GM18511 (cell line): Measurements from ENCODE around the gene PUS3.
"Not testable (repeated sequence)": the region's sequence is repeated elsewhere in the genome, so short reads cannot be mapped to it uniquely, and the experiment has no call there.

Experiments used
- ATAC-seq: cut with Tn5 transposase; IDR thresholded peaks from one replicate; pipeline ENCODE4 v1.9.1; 2021; ENCODE audit warnings: mild to moderate bottlenecking, moderate library complexity; ENCODE audit not compliant: unreplicated experiment

The PUS3 gene

GRCh38 chr11:125922156-125922555, 19.1 kb upstream of the PUS3 start:
- no peak for ATAC-seq

DNA sequence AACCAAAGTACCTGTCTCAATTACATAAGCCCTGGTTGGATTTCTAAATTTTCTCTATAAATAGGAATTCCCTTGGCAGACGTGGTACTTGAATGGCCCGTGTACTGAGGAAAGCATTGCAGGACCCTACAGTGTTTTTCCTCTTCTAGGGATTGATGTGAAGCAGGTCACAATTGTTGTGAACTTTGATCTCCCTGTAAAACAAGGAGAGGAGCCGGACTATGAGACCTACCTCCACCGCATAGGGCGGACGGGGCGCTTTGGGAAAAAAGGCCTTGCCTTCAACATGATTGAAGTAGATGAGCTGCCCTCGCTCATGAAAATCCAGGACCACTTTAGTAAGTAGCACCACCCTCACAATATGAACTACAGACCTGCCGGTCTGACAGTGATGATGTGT, 18.0 kb upstream of the PUS3 start:
- ATAC-seq: no peak

DNA sequence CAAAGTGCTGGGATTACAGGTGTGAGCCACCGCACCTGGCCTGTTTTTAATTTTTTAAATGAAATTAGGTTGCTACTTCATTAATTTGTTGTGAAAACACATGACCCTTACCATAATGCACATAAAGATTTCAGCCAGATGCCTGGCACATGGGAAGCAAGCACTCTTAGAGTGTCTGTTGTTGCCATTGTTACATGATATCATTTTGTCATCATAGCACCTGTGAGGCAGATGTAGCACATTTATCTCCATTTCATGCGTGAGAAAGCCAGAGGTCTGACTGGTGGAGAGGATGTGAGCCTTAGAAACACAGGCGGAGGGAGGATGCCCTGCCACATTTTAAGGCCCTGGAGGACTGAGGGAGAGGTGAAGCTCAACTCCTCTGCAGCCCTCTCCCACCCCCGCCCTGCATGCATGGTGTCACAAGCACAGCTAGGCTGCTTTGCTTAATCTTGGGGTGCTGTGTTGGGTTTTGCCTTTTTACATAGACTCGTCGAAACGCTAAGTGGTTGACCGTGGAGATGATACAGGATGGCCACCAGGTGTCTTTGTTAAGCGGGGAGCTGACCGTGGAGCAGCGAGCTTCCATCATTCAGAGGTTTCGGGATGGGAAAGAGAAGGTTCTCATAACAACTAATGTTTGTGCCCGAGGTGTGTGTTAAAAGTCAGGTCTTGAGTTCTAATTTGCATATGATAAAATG, 15.3 kb upstream of the PUS3 start:
- ATAC-seq: no peak

- ATAC-seq: no peak
Observed at GRCh38 chr11:125916683-125917347, 13.8 kb upstream of the PUS3 start.

GRCh38 chr11:125914601-125915000, 11.6 kb upstream of the PUS3 start:
- not testable (repeated sequence) for ATAC-seq

GRCh38 chr11:125910226-125910849, 7.3 kb upstream of the PUS3 start:
- ATAC-seq: no peak

DNA sequence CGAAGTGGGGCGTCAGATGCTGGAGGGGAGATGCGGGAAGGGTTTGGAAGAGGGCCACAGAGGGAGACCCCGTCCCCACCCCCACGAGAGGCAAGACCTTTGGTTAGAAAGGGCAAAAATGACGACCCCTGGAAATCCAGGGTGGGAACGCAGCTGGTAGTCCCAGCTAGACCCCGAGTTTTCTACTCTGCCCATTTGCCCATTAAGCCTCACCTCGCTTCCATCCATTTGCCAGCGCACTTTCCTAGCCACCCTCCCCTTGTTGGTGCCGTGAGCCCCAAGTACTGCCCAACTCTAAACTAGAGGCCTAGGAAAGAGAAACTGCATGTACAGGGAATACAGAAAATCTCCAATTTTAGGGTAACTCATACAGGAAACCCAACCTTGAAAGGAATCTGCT, 1.7 kb upstream of the PUS3 start:
- no peak for ATAC-seq

GRCh38 chr11:125903711-125904659, 979 bp upstream of the PUS3 start, which contains the start of gene DDX25:
DDX25 (plus strand) TSS chr11:125904508; CDS start chr11:125904518, 10 bp downstream.
- no peak for ATAC-seq

DNA sequence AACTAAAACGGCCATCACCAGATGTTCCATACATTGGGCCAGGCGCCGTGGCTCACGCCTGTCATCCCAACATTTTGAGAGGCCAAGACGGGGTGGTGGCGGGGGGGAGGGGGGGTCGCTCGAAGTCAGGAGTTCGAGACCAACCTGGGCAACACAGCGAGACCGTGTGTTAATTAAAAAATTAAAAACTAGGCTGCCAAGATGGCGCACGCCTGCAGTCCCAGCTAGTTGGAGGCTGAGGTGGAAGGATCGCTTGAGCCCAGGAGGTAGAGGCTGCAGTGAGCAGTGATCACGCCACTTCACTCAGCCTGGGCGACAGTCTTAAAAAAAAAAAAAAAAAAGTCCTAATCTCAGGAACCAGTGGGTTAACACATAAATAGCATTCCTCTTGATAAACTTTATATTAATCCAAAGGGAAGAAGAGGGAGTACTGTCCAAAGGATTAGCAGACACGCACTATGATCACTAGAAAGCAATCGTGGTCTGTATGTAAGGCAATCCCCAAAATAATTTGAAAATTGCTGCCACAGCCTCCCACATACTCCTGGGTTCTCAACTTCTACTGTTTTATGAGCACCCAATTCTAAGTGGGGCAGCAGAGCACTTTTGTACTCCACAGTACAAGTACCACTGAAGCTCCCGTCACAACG, 604 bp downstream of the PUS3 start:
- ATAC-seq: no peak

DNA sequence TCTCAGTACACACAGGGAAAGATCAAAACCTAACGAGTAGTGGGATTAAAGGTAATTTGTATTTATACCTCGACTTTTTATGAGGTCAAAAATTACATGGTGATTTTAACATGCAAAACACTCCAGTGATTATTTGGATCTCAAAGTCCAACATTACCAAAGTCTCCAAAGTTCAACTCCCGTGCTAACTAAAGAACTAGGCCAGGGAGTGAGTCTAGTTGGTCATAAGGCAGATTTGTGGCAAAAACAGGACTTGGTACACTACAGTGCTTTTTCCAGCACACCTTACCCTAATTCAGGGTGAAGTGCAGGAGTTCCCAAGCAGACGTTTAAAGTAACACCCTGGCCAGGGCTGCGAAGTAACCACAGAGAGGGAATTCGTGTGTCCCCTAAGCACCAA, 1.1 kb downstream of the PUS3 start:
- no peak for ATAC-seq

- ATAC-seq: no peak
Observed at GRCh38 chr11:125892994-125893393, 10.0 kb downstream of the PUS3 start.

DNA sequence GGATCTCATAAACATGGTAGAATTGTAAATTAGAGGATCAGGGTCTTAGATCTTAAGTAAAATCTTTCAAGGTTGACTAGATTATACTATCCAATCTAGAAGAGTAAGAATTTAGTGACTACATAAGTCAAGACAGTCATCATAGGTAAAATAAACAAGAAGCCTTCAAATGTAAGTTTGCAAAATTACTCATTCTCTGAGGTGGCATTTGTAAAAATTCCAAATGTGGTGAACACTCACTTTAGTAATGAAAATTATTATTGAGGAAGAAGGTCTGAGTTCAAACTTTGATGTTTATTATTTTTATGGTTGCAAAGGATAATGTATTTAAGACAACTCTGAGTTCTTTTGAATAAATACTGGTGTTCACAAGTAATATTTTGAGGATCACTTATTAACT, 10.9 kb downstream of the PUS3 start:
- no peak for ATAC-seq

DNA sequence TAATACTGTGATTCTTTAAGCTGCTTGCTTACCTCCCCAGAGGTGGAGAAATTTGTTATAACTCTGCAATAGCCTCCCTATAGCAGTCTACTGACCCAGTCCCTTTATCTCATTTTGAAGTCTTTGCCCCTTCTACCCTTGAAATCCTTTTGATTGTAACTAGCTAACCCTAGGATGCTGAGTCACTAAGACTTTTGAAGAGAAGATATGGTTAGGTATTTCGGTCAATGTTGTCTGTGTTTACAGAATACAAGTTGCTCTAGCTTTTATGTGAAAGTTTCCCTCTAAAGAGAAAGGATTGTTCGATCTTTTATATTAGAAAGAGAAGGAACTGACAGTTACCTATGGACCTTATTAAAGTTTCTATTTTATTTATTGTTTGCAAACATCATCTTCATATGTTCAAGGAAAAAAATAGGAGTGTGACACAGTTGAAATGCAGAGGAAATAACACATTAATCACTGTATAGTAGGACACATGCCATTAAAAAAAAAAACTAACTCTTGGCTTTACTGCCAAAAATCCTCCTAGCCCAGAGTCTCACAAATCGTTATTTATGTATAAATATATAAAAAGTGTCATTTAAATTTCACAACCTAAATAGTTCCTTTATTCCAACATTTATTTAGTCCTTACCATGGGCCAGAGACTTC, 12.4 kb downstream of the PUS3 start:
- no peak for ATAC-seq

DNA sequence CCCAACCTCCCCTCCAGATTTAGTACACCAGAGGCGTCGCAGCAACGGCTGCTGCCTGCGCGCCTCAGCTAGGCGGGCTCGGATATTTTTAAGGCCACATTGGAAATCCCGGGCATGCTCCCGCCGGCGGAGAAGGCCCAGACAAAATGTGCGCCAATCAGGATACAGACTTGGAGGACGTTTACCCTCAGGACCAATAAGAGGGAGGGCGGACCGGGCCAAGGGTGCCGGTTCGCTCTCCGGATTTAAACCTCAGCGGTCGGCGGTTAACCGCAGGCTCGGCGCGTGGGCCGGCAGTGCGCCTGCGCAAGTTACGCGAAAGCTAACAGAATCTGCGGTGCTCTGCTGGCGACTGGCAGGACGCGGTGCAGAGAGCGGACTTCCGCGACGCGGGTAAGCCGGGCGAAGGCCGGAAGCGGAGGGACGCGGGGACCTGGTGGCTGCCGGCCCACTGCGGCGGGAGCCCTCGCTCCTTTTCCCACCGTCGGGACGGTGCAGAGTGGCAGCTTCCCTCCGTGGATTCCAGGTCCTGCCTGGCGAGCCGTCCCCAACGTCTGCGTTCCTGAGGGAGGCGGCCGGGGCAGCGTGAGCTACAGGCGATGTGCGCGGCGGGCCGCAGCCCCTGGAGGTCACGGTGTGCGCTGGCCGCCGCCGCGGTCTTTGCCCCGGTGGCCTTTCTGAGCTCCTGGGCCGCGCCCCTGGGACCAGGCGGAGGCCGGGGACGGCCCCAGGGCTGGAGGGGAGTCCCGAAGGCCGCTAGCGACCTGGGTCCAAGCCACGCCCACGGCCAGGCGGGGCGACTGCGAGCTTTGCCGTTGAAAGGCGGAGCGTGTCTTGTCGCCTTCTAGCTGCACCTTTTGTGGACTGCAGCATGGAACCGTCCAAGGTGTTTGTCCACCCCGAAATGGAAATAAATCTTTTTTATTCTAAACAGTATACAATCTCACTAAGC, 15.4 kb downstream of the PUS3 start, which contains the start of gene HYLS1:
HYLS1 (plus strand) TSS at position 296 of the 952 bp plus-strand sequence. CDS start 11,701 bp downstream, outside the sequence.
- ATAC-seq: peak; percentile 93

DNA sequence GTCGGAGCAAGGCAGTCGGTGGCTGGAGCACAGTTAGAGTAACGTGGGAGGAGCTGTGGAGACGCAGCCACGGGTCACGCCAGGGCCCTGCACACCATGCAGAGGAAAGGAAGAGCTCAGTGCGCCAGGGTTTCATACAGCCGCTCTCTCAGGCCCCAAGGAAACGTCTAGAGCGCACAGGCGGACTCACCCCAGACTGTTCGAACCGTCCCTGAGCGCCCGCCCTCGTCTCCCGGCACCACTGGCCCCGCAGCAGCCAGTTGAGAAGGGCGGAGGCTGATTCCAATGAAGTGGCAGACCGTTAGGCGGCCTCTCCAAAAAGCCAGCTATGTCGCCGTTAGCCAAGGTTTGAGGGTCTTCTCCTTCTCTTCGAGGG, 16.0 kb downstream of the PUS3 start:
- ATAC-seq: peak; percentile 1

DNA sequence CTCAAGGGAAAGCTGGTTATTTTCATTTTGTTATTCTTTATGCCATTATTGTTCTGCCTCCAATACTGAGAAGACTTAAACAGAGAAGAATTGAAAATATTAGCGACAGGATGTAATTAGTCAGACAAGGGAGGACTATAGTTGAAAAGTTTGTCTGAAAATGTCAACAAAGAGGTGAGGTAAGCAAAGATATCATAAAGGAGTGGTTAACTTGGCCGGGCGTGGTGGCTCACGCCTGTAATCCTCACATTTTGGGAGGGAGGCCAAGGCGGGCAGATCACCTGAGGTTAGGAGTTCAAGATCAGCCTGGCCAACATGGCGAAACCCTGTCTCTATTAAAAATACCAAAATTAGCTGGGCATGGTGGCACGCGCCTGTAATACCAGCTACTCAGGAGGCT, 19.6 kb downstream of the PUS3 start:
- no peak for ATAC-seq

- ATAC-seq: no peak
Observed at GRCh38 chr11:125881291-125881690, 21.7 kb downstream of the PUS3 start.

DNA sequence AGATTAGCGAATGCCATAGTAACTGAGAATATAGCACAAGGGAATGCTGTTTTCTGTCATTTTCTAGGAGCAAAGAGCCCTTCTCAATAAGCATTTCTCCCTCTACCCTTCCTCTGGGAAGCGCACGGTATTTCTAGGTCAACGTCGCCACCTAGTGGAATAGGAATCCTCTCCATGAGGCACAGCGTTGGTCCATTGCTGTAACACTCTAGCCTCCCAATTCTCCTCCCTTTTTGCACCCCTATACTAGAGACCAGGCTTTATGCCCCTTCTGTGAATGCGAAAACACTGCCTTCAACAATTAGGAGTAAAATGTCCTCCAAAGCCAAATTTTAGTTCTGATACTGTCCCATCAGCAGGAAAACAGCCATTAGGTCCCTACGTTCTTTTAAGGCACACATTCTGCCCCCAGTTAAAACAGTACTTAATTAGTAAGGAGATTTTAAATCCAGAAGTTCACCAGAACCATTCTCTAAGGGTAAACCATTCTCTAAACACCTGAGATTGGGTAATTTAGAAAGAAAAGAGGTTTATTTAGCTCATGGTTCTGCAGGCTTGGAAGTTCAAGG, 28.4 kb downstream of the PUS3 start:
- ATAC-seq: peak; percentile 75
